GM18861 (cell line): ENCODE results near the gene PACS1.
"Not testable (repeated sequence)": the region's sequence is repeated elsewhere in the genome, so short reads cannot be mapped to it uniquely, and the experiment has no call there.

Experiments used
- ATAC-seq: cut with Tn5 transposase; IDR thresholded peaks from one replicate; pipeline ENCODE4 v1.9.1; 2021; ENCODE audit not compliant: unreplicated experiment

The PACS1 gene

DNA sequence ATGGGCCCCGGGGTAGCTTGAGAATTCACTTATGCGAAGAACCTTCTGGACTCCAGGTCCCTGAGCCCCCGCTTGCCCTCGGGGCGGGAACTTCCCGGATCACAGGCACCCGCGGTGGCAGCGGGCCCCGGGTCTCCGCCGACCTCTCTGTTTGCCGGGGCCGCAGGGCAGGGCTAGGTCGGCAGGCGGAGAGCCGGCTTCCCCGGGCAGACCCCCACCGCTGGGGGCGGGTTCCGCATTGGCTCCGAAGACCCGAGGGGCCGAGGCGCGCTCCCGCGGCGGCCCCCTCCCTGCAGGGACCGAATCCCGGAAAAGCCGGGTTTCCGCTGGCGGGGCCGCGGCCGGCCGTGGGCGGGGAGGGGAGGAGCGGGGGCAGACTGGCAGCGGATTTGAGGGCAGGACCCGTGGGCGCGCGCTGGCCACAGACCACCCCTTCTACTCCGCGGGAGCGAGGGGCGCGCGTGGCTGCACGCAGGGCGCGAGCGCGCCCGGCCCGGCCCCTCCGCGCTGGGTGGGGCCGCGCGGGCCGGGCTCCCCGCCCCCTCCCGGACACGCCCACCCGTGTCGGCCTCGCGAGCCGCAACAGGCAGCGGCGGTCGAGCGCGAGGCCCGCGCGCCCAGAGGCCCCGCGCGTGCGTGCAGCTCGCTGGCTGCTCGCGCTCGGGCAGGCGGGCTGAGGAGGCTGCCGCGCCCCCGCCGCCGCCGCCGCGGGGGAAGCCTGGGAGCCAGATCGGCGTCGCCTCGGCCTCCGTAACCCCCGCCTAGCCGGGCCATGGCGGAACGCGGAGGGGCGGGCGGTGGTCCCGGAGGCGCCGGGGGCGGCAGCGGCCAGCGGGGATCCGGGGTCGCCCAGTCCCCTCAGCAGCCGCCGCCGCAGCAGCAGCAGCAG, at the start of gene PACS1:
TSS of gene PACS1 (plus strand) at position 558 of the 889 bp plus-strand sequence. CDS start at position 773, 215 bp downstream.
- ATAC-seq: no peak

DNA sequence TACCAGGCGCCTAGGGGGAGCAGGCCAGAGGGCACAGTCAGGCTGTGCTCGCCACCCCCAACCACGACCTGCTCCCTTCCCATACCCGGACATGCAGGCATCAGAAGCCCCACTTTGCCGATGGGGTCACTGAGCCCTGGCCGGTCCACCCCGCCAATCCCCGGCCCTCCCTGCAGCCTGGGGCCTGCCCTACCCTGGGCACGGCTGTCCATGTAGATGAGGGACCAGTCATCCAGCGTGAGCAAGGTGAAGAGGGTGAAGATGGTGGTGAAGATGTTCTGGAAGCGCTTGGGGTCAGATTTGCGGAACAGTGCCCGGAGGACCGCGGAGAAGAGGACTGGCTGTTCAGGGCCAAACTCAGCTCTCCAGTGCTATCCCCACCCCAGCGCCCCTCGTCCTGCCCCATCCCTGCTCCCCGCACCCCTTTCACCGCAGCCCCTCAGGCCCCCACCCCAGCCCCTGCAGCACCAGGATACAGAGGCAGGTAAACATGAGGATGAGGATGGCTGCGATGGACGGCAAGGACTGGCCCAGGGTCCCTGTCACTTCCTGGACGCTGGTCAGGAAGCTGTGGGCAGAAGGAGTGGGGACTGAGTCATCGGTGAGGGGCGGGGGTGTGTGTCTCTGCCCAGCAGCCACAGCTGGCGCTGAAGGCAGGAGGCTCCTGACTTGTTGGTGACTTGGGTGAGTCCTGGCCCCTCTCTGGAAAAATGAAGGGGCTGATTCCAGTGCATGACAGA, 49.3 kb upstream of the PACS1 start:
- no peak for ATAC-seq

- no peak for ATAC-seq
These were observed 47.5 kb upstream of the PACS1 start for GRCh38 chr11:66022401-66023185.

DNA sequence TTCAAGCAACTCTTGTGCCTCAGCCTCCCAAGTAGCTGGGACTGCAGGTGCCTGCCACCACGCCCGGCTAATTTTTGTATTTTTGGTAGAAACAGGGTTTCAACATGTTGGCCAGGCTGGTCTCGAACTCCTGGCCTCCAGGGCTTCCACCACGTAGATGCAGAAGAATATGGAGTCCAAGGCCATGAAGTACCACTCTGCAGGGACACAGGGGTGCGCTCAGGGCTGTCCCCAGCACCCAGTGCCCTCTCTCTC, 47.0 kb upstream of the PACS1 start:
- ATAC-seq: not testable (repeated sequence)

DNA sequence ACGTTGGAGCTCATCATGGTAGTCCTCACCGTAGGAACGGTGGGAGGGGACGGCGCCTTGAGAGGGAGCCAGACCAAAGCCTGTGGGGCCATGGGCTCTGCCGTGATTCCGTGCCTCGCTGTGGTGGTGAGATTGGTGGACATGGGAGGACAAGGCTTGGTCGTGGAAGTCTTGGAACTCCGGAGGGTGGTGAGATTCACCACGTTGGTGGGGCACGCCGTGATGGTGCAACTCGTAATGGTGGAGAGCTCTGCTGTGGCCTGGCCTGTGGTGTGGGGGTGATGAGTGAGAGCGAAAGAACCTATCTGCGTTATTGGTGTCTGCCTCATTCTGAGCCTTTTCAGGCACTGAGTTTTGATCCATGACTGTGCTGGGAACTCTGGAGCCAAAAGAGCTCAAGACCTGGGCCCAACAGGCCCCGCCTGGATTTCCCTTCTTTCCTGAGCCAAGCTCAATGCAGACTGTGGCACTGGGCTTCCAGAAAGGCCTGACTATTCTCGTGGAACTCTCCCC, 44.0 kb upstream of the PACS1 start, which contains the start of gene CATSPER1:
TSS of gene CATSPER1 (minus strand) at position 463 of the 513 bp plus-strand sequence. CDS start at position 363, 100 bp downstream.
- no peak for ATAC-seq

DNA sequence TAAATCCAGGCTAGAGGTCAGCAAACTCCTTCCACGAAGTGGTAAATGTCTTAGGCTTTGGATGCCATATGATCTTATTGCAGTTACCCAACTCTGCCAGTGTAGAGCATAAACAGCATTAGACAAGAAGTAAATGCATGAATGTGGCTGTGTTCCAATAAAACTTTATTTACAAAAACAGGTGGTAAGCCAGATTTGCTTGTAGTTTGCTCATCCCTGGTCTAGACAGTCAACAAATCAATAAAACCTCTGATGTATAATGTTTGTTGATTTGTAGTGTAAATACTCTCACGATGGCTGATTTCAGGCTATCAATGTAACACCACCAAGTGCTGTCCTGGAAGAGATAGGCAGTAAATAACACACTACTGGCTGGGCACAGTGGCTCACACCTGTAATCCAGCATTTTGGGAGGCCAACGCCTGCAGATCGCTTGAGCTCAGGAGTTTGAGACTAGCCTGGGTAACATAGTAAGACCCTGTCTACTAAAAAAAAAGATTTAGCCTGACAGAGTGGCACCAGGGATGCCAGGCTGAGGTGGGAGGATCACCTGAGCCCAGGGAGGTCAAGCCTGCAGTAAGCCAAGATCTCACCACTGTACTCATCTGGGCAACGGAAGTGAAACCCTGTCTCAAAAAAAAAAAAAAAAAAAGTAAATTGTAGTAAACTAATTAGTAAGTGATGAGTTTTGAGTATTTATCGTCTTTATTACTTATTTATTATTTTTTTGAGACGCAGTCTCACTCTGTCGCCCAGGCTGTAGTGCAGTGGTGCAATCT, 36.9 kb upstream of the PACS1 start:
- ATAC-seq: no peak

DNA sequence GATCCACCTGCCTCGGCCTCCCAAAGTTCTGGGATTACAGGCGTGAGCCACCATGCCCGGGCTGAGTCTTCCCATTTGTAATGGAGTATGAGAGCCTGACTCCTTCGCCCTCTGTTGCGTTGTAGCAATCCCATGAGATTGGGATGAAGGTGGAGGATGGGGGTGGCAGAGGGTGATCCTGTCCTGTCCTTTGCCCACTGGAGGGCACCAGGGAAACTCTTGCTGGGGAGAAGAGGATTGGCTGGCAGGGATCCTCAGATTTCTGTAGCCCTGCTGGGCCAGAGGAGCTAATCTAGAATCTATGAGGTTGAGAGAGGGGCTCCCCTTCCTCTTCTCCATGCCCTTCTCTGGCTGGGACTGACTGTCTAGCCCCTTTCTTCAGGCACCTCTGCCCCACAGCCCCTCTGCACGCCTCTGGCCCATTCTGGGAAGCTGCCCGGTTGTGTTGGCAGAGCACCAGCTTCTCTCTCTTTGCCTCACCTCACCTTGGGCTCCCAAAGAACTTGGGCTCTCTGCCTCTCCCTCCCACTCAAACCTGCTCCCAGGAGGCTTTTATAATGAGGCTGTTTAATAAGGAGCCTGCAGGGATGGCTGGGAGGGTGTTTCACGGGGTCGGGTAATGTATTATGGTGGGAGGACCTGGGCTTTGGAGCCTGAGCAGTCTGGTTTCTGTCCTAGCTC, 34.3 kb upstream of the PACS1 start:
- no peak for ATAC-seq

- ATAC-seq: no peak
These were observed 33.8 kb upstream of the PACS1 start for GRCh38 chr11:66036334-66036710.

GRCh38 chr11:66037327-66037726, 32.7 kb upstream of the PACS1 start:
- ATAC-seq: no peak

GRCh38 chr11:66039765-66040164, 30.3 kb upstream of the PACS1 start:
- ATAC-seq: no peak

GRCh38 chr11:66042227-66042995, 27.7 kb upstream of the PACS1 start:
- ATAC-seq: no peak

- no peak for ATAC-seq
These were observed 26.8 kb upstream of the PACS1 start for GRCh38 chr11:66042996-66043906.

- no peak for ATAC-seq
These were observed 25.3 kb upstream of the PACS1 start for GRCh38 chr11:66044757-66045156.

GRCh38 chr11:66045177-66045639, 24.9 kb upstream of the PACS1 start:
- ATAC-seq: peak; percentile 45

GRCh38 chr11:66046901-66047300, 23.2 kb upstream of the PACS1 start:
- ATAC-seq: no peak

DNA sequence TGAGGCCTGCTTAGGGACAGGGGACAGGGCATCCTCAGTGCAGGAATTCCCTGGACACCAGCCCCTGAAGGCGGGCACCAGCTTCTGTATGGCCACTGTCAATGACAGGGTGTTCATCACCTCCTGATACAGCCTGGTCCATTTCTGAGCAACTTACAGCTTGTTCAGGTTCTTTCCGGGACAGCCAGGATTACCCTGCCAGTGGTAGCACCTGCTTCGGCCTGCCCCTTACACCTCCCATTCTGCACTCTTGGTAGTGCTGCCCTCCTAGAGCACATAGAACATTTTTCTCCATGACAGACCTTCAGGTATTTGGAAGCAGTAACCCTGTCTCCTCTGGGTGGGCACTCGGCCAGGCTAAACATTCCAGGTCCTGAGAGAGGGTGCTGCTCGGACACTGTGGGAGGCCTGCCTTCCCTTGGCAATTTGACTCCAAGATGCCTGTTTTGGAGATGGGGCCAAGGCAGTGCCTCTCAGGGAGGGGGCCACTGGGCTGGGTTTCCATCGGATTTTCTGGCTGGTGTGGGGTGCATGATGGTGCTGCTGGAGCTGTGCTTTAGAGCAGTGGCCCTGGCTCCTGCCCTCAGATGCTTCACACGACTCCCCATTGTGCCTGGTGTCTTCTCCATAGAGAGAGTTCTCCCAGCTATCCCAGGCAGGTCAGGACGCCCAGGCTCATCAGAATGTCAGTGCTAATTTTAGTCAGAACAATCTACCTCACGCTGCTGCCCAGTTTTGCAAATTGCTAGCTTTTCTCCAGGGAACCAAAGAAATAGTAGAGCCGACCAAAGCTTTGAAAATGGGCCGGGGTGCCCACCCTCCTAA, 22.3 kb upstream of the PACS1 start:
- no peak for ATAC-seq
